ENCODE results near the gene MAML3.

The MAML3 gene

GRCh38 chr4:140152013-140152703, 1.8 kb downstream of the MAML3 start:
- Histone ChIP-seq H3K27ac (ENCODE audit: low read length) (no peak overlapping the region), H3K9me3 (ENCODE audit: insufficient read depth, low read length) (no peaks in the 10 kb centered on the region), H3K4me3 (ENCODE audit: low read length) (peak overlapping the region; percentile 80), H3K36me3 (replicated peaks; ENCODE audit: low read depth, low read length) (no peaks in the 10 kb centered on the region), H4K20me1 (ENCODE audit: insufficient read depth, low read length) (no peaks in the 10 kb centered on the region), H3K27me3 (ENCODE audit: low read depth, low read length) (peaks cover 70% of the 10 kb centered on the region), H3K4me1 (ENCODE audit: low read length) (peaks cover 25% of the 10 kb centered on the region), H3K4me2 (ENCODE audit: low read length) (peak overlapping the region; percentile 92), H3K9ac (ENCODE audit: low read length) (peak overlapping the region; percentile 52), H2AFZ (ENCODE audit: low read depth, low read length) (peak overlapping the region; percentile 81; the same call in 1 of the 2 replicates), H3K79me2 (ENCODE audit: low read length) (no peaks in the 10 kb centered on the region)
- TF ChIP-seq EZH2phosphoT487 (IDR thresholded peaks at IDR 0.05; ENCODE audit: low read depth), result no peak
- TF ChIP-seq CTCF (IDR thresholded peaks at IDR 0.05; ENCODE audit: low read depth, low read length), result peak; percentile 26

GRCh38 chr4:140151699-140152012, 2.3 kb downstream of the MAML3 start:
- H4K20me1 ChIP-seq (ENCODE audit: insufficient read depth, low read length), result no peaks in the 10 kb centered on the region
- peak overlapping the region; percentile 81 for H2AFZ ChIP-seq (ENCODE audit: low read depth, low read length)
- no peak overlapping the region for H3K27ac ChIP-seq (ENCODE audit: low read length)

GRCh38 chr4:140150886-140151698, 2.9 kb downstream of the MAML3 start:
- Histone ChIP-seq H3K27ac (ENCODE audit: low read length) (no peak overlapping the region), H3K36me3 (replicated peaks; ENCODE audit: low read depth, low read length) (no peaks in the 10 kb centered on the region)

More at GRCh38 chr4:140151699-140152012, 2.3 kb downstream of the MAML3 start:
- Histone ChIP-seq H3K36me3 (replicated peaks; ENCODE audit: low read depth, low read length) (no peaks in the 10 kb centered on the region), H3K9me3 (ENCODE audit: insufficient read depth, low read length) (no peaks in the 10 kb centered on the region), H3K4me1 (ENCODE audit: low read length) (peaks cover 21% of the 10 kb centered on the region), H3K4me3 (ENCODE audit: low read length) (peak overlapping the region; percentile 80), H3K79me2 (ENCODE audit: low read length) (no peaks in the 10 kb centered on the region), H3K9ac (ENCODE audit: low read length) (peak overlapping the region; percentile 52), H3K27me3 (ENCODE audit: low read depth, low read length) (peaks cover 67% of the 10 kb centered on the region), H3K4me2 (ENCODE audit: low read length) (peak overlapping the region; percentile 92)
- TF ChIP-seq EZH2phosphoT487 (IDR thresholded peaks at IDR 0.05; ENCODE audit: low read depth) (no peak), CTCF (IDR thresholded peaks at IDR 0.05; ENCODE audit: low read depth, low read length) (no peak)

More at GRCh38 chr4:140150886-140151698, 2.9 kb downstream of the MAML3 start:
- Histone ChIP-seq H3K4me1 (ENCODE audit: low read length) (peaks cover 15% of the 10 kb centered on the region), H3K9me3 (ENCODE audit: insufficient read depth, low read length) (no peaks in the 10 kb centered on the region), H3K79me2 (ENCODE audit: low read length) (no peaks in the 10 kb centered on the region), H3K4me2 (ENCODE audit: low read length) (peak overlapping the region; percentile 92), H3K27me3 (ENCODE audit: low read depth, low read length) (peaks cover 61% of the 10 kb centered on the region), H4K20me1 (ENCODE audit: insufficient read depth, low read length) (no peaks in the 10 kb centered on the region), H3K9ac (ENCODE audit: low read length) (peak overlapping the region; percentile 52), H2AFZ (ENCODE audit: low read depth, low read length) (peak overlapping the region; percentile 81), H3K4me3 (ENCODE audit: low read length) (peak overlapping the region; percentile 80)
- TF ChIP-seq CTCF (IDR thresholded peaks at IDR 0.05; ENCODE audit: low read depth, low read length) (no peak), EZH2phosphoT487 (IDR thresholded peaks at IDR 0.05; ENCODE audit: low read depth) (no peak)
